GM18508 (cell line): ENCODE results near the gene VTI1A.

ENCODE experiments used
- ATAC-seq: cut with Tn5 transposase; IDR thresholded peaks from one replicate; pipeline ENCODE4 v1.9.1; 2021; ENCODE audit warnings: moderate number of reproducible peaks; ENCODE audit not compliant: insufficient read depth, unreplicated experiment

VTI1A gene

GRCh38 chr10:112816891-112817290 lies 369.9 kb downstream of the VTI1A start:
- ATAC-seq = no peak

- no peak for ATAC-seq
These were observed 371.2 kb downstream of the VTI1A start for GRCh38 chr10:112817981-112818777.

DNA sequence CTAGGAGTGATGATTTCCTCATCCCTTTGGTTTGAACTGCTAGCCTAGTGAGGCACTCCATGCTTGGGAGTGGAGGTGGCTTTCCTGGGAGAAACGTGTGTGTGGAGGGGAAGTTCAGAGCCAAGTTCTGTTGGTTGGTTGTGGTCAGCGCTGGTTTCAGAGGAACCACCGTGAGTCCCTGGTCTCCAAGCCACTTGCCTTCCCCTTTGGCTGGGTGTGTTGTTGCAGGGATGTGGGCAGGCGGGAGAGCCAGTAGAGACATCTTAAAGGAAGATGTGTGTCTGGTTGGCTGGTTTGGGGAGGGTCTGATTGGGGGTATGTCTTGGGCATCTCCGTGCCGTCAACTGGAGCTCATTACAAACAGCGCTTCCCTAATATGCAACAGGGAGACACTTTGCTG lies 372.2 kb downstream of the VTI1A start:
- no peak for ATAC-seq

GRCh38 chr10:112820320-112820719 lies 373.3 kb downstream of the VTI1A start:
- no peak for ATAC-seq

DNA sequence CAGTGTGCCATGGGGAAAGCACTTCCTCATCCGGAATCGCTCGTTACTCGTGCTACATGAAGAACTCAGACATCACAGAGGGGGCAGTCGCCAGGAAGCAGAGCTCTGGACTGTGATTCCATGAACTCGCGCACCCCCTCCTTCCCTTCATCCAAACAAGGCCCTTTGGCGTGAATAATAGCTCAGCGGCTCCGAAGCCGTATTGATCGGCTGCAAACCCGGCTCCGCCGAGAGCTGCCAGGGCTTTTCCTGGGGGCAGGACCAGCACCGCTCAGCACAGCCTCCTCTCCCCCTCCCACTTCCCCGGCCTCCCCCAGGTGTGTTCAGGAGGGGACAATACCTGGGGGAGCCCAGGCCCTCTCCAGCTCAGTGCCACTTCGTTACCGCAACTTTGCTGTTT lies 374.0 kb downstream of the VTI1A start:
- ATAC-seq = no peak

GRCh38 chr10:112821663-112822062 lies 374.6 kb downstream of the VTI1A start:
- ATAC-seq = no peak

DNA sequence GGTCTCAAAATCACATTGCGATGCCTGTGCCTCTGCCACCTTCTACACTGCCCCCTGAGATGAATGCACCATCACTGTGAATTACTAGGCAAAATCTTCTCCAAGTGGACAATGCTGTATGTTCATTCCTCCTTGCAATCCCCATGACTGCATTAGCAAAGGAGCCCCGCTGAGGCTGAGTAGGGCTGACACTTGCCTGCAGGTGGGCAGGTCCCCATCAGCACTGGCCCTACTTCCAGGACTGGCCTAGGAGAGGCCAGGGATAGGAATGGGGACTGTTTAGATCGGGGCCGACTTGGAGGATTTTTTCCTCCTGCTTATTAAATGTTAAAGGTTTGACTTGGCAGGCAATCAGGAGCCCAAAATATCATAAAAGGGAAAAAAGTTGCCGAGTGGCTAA lies 376.0 kb downstream of the VTI1A start:
- no peak for ATAC-seq

DNA sequence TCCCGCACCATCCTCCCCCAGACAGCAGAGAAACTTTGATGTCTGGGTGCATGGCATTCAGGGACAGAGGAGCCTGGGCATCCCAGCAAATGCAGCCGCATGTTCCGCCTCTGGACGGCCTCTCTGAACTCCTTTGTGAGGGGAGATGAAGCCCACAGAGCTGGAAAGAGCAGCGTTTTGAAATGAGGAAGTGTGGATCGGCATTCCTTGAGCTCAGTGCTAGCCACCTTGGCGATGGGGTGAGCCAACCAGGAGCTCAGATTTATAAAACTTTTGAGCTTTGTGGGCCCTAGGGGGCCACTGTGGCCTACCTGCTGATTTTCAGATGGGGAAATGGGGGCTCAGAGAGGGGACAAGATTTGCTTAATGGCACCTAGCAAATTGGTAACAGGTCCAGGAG lies 376.6 kb downstream of the VTI1A start:
- ATAC-seq = no peak

DNA sequence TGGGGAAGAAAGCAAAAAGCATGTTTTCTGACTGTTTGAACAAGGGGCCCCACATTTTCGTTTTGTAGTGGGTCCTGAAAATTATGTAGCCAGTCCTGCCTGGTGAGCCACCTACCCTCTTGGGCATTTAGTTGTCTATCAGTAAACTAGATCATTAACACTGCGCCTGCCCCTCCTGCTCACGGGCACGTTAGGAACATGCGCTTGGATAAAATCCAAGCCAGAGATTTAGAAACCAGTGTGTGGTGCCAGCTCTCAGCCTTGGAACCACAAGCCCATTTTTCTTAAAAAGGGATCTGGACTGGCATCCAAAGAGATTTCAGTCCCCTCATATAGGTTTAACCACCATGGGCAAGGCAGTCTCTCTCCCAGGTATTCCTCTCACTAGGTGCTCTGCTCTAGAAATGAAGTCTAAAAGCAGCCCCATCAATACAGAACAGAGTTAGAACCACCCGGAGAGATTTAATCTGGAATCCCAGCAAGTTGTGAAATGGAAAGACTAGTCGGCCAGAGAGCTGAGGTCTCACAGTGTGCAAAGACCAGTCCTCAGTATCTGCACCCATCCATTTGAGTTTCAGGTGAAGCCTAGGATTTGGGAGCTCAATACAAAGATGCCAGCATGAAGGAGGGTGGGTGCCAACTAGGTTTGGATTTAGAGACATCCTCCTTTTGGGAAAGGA lies 379.1 kb downstream of the VTI1A start:
- no peak for ATAC-seq

DNA sequence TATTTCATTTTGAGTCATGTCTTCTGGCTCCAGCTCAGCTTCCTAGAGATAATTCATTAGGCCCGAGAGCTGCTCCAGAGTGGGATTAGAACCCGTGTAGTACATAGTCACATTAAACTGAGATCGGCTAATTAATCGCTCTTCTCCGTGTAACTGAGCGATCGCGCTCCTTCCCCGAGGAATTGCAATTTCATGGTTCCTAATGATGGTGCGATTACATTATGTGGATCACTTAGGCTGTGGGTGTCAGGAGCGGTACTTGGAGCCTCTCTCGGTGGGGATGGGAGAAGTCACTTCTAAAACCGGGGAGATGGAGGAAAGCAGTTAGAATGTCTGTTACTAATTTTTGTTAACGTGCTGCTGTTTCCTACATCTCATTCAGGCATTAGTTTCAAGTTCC lies 380.1 kb downstream of the VTI1A start:
- ATAC-seq = no peak

- no peak for ATAC-seq
These were observed 380.9 kb downstream of the VTI1A start for GRCh38 chr10:112827951-112828350.

DNA sequence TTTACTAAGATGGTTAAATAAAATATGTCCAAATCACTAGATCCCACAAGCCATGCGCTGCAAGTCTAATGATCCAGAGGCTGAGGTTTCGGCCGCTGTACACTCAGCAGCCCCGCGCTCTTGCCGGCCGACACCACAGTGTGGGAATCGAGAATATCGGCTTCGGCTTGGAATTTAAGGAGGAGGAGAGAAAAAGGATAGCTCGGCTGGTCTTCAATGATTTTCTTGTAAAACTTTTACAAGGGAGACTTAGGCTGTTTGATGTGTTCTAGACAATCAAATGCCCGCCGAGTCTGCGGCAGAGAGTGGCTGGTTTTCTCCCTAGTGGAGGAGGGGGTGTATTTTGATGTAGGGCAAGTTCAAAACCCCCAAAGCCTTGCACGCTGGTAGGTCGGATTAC lies 384.8 kb downstream of the VTI1A start:
- ATAC-seq = no peak

DNA sequence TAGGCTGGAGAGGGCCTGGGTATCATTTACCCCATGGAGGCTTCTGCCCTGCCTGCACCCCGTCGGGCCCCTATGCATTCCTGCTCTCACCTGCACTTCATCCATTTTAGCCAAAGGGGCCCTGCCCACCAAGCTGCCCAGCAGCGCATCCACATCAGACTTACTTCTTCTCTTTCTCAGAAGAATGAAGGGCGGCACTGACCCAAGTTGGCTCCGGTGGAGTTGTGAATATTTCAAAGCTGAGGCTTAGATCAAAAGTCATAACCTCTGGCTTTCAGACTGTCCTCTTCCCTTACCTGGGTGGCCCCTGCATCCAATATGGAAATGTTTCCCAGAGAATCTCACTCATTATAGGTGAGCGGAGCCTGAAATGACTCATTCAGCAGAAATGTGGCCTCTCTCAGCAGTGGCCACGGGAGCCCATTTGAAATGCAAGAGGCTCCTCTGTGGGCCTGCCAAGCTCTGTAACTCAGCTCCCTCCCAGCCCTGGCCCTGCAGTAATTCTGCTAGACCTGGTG lies 385.4 kb downstream of the VTI1A start:
- ATAC-seq = no peak

- no peak for ATAC-seq
These were observed 385.9 kb downstream of the VTI1A start for GRCh38 chr10:112832959-112833358.

- ATAC-seq = no peak
These were observed 387.8 kb downstream of the VTI1A start for GRCh38 chr10:112834751-112835181.

DNA sequence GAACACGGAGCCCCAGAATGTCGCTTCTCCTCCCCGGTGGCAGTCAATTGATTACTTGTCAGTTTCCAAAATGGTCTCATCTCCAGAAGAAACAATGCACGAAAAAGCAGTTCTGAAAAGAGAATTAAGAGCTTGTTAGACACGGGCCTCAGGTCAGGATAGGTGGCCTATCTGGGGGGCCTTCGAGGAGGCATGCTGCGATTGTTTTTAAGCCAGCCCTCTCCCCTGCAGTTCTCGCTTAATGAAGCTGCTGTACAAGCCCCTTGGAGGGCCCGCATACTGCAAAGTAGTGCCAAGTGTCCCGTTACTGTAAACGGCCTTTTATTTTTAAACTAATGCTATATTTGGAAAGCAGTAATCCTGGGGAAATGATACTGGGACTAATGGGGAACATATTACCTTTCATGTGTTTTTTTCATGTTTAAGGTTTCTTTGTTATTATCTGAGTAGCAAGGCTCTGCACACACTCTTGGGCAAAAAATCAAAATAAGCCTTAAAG lies 388.3 kb downstream of the VTI1A start:
- ATAC-seq = no peak

- ATAC-seq = no peak
These were observed 389.0 kb downstream of the VTI1A start for GRCh38 chr10:112835944-112836451.

DNA sequence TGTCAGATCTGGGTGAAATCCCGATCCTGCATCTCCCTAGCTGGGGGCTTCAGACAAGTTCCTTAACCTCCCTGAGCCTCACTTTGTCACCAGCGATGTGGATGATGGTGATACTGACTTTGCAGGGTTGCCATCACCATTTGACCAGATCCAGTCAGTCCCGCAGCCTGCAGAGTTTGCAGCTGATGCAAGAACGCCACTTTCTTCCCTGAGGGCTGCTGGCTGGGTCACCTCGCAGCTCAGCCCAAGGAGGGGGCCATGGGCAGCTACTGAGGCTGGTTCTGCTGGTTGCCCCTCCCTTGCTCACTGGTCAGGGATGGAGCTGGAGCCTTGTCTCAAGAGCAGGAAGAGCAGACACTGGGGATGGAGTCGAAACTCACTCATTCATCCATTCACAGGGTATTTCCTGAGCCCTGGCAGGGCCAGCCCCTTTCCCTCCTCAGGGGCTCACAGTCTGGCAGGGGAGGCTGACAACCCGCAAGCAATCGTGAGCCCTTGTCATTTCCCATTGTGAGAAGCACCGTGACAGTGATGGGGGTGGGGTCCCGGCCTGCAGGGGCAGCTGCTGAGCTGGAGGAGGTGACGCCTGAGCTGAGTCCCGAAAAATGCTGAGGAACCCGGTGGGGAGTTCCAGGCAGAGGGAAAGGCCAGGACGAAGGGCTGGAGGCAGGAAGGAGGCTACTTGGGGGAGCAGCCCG lies 391.9 kb downstream of the VTI1A start:
- no peak for ATAC-seq

- ATAC-seq = no peak
These were observed 393.1 kb downstream of the VTI1A start for GRCh38 chr10:112839928-112840654.

DNA sequence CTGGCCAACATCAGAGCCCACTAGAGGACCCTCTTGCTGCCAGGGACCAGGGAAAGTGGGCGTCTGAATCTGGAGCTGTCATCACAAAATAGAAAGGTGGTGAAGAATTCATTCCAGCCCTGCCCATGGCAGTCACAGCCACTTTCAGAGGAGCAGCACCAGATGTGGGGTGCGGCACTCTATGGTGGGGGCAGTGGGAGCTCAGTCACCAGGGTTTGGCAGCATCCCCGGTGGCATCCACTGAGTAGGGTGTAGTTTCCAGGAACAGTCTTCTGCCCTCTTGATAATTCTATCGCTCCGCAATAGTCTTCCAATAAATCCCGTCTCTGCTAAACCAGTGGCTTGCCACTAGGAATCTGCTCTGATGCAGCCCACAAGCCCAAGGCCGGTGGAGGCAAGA lies 394.5 kb downstream of the VTI1A start:
- ATAC-seq = no peak
